ENCODE measurements around the gene PCCB. TPM values are rescaled to one million over a fixed set of nuclear protein-coding genes. Genes with fewer than 3 reads are reported as not detected.

PCCB gene
- total RNA-seq, 6 experiments from 2014 or later: 85.4 to 146 (median 94.4) TPM

DNA sequence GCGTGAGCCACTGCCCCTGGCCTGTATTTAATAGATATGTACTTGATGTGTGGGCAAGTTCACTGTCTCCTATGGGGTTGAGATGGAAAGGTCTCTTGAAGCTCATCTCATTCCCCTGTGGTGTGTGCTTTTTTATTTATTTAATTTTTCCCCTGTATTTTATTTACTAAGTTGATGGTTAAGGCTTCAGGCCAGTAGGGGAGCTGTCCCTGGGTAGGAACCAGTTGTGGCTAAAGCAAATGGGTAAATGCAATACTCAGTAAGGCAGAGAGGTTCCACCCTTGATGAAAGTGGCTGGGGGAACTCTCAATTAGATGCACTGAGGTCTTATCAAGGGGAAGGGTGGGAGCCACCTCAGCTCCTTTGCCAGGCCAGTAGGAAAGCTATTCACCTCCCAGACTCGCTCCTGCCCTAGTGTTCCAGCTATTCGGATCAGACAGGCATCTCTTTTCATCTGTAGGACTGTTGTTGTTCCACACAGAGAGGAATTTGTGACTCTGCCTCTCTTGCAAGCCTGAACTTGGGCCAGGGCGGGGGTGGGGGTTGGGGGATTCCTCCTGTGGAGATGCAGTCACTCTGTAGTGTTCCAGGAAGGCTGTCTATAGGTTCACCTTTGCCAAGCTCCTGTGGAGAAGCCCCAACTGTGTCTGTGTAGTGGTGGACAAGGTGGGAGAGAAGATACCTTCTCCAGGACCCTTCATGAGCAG is 26.1 kb downstream of the PCCB start:
- Histone ChIP-seq H3K36me3 (peaks cover 0 to 7% (median 2%) of the 10 kb centered on the region in 4 donors), H3K27me3 (no peaks in the 10 kb centered on the region), H3K4me3 (no peak overlapping the region), H3K27ac (no peak overlapping the region), H3K4me1 (no peaks in the 10 kb centered on the region), H3K9me3 (no peaks in the 10 kb centered on the region)
- intact Hi-C loops (cut with DNase I): no loop called here
- 93% methylated on average over 3 of the region's 4 CpGs for WGBS (ENCODE audit: insufficient coverage, low coverage, low lambda C conversion rate, missing lambda C conversion rate)
- ATAC-seq: no peak
- no peak for DNase-seq
- TF ChIP-seq, protein P1, sequence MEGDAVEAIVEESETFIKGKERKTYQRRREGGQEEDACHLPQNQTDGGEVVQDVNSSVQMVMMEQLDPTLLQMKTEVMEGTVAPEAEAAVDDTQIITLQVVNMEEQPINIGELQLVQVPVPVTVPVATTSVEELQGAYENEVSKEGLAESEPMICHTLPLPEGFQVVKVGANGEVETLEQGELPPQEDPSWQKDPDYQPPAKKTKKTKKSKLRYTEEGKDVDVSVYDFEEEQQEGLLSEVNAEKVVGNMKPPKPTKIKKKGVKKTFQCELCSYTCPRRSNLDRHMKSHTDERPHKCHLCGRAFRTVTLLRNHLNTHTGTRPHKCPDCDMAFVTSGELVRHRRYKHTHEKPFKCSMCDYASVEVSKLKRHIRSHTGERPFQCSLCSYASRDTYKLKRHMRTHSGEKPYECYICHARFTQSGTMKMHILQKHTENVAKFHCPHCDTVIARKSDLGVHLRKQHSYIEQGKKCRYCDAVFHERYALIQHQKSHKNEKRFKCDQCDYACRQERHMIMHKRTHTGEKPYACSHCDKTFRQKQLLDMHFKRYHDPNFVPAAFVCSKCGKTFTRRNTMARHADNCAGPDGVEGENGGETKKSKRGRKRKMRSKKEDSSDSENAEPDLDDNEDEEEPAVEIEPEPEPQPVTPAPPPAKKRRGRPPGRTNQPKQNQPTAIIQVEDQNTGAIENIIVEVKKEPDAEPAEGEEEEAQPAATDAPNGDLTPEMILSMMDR (IDR thresholded peaks at IDR 0.05): no peak
- no peak for TF ChIP-seq POLR2A (IDR thresholded peaks at IDR 0.05)

DNA sequence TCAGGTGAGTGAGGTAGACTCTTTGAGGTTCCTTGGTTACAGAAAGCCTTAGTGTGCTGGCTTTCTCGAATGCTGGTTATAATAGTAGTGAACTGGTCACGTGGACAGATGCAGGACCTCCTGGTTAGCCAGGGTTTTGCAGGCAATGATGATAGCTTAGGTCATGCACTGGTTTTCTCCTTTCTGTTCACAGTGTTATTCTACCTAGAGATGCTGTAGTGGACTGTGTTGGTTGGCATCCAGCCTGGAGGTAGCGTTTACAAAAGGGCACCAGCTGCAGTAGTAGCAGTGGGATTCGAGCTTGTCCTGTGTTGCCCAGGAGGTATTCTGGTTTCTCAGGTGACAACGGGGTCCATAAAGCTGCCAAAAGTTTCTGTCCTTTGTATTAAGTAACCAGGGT is 27.0 kb downstream of the PCCB start:
- WGBS (ENCODE audit: insufficient coverage, low coverage, low lambda C conversion rate, missing lambda C conversion rate): 94% methylated on average over 2 of the region's 5 CpGs
- DNase-seq (no peak), ATAC-seq (no peak)
- intact Hi-C loops (cut with DNase I): no loop called here
- no peak overlapping the region for H3K27ac ChIP-seq
- no peaks in the 10 kb centered on the region for H3K4me1 ChIP-seq
- peaks cover 0 to 7% (median 2%) of the 10 kb centered on the region in 4 donors for H3K36me3 ChIP-seq
- no peaks in the 10 kb centered on the region for H3K9me3 ChIP-seq
- no peak for TF ChIP-seq POLR2A (IDR thresholded peaks at IDR 0.05)
- TF ChIP-seq, protein P1 (IDR thresholded peaks at IDR 0.05): no peak
- H3K27me3 ChIP-seq: no peaks in the 10 kb centered on the region
- H3K4me3 ChIP-seq: no peak overlapping the region

- no peak overlapping the region for H3K27ac ChIP-seq
- H3K4me3 ChIP-seq: no peak overlapping the region
- TF ChIP-seq POLR2A (IDR thresholded peaks at IDR 0.05): no peak
- TF ChIP-seq, protein P1 (IDR thresholded peaks at IDR 0.05): no peak
- ATAC-seq (peak in 1 of 4 donors; percentile 17), DNase-seq (no peak)
- peaks cover 0 to 7% (median 2%) of the 10 kb centered on the region in 4 donors for H3K36me3 ChIP-seq
- WGBS (ENCODE audit: insufficient coverage, low coverage, low lambda C conversion rate, missing lambda C conversion rate): 100% methylated on average over 1 of the region's 4 CpGs
- no peaks in the 10 kb centered on the region for H3K9me3 ChIP-seq
- H3K27me3 ChIP-seq: no peaks in the 10 kb centered on the region
- no peaks in the 10 kb centered on the region for H3K4me1 ChIP-seq
- intact Hi-C loops (cut with DNase I): no loop called here
These were observed 27.5 kb downstream of the PCCB start for GRCh38 chr3:136277634-136278033.

DNA sequence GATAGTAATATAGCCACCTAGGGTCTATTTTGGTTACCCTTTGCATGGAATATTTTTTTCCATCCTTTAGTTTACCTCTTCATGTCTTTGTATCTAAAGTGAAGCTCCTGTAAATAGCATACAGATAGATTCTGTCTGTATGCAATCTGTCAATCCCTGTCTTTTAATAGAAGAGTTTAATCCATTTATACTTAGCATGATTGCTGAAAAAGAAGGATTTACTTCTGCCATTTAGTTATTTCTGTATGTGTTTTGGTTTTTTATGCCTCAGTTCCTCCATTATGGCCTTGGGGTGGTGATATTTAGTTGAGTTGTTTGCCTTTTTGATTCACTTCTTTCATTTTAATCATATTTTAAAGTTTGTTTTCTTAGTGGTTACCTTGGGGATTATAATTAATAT is 29.0 kb downstream of the PCCB start:
- no peak for ATAC-seq
- H3K4me3 ChIP-seq: no peak overlapping the region
- H3K36me3 ChIP-seq: peaks cover 0 to 13% (median 2%) of the 10 kb centered on the region in 4 donors
- no peak overlapping the region for H3K27ac ChIP-seq
- intact Hi-C loops (cut with DNase I): no loop called here
- TF ChIP-seq, protein P1 (IDR thresholded peaks at IDR 0.05): no peak
- TF ChIP-seq POLR2A (IDR thresholded peaks at IDR 0.05): no peak
- H3K9me3 ChIP-seq: no peaks in the 10 kb centered on the region
- no peaks in the 10 kb centered on the region for H3K4me1 ChIP-seq
- no peaks in the 10 kb centered on the region for H3K27me3 ChIP-seq
- no peak for DNase-seq

All from right lobe of liver (tissue), 6 donors.